HUES64 (cell line): Measurements from ENCODE around the gene MRS2.
"Not testable (repeated sequence)": the region's sequence is repeated elsewhere in the genome, so short reads cannot be mapped to it uniquely, and the experiment has no call there.

Experiments used
- H3K27ac ChIP-seq: 2 replicates; pipeline ENCODE4 v1.7.0; 2013; ENCODE audit warnings: low read depth, low read length, inconsistent platforms
- H3K27me3 ChIP-seq: 2 replicates; pipeline ENCODE4 v1.6.1; 2013; ENCODE audit warnings: mild to moderate bottlenecking, low read length; ENCODE audit not compliant: insufficient read depth
- H3K36me3 ChIP-seq: 2 replicates; pipeline ENCODE4 v1.6.1; 2013; ENCODE audit warnings: mild to moderate bottlenecking, low read length; ENCODE audit not compliant: insufficient read depth
- H3K4me1 ChIP-seq: 2 replicates; pipeline ENCODE4 v1.6.1; 2013; ENCODE audit warnings: mild to moderate bottlenecking, low read length, moderate library complexity; ENCODE audit not compliant: insufficient read depth
- H3K4me3 ChIP-seq: 2 replicates; pipeline ENCODE4 v1.5.1; 2013; ENCODE audit warnings: mild to moderate bottlenecking, low read length, moderate library complexity
- H3K9ac ChIP-seq: 2 replicates; pipeline ENCODE4 v1.6.1; 2013; ENCODE audit warnings: mild to moderate bottlenecking, low read depth, low read length
- H3K9me3 ChIP-seq: 2 replicates; pipeline ENCODE4 v1.6.1; 2013; ENCODE audit warnings: low read depth, low read length; ENCODE audit not compliant: insufficient read depth
- WGBS: fragments of 150-250, 120-280 bp; methylation state at CpG from one replicate; pipeline ENCODE4 v1.1.7; 2013; ENCODE audit warnings: missing lambda C conversion rate; 5-methylcytosine and 5-hydroxymethylcytosine counted together

Gene MRS2

GRCh38 chr6:24391756-24392405 is 10.9 kb upstream of the MRS2 start:
- H3K4me3 ChIP-seq = no peak overlapping the region
- H3K4me1 ChIP-seq = no peaks in the 10 kb centered on the region
- H3K9ac ChIP-seq = no peak overlapping the region
- H3K27me3 ChIP-seq = no peaks in the 10 kb centered on the region
- no CpG with 5 or more reads among the region's 2 CpGs for whole genome bisulfite sequencing
- peaks cover 11% of the 10 kb centered on the region for H3K9me3 ChIP-seq
- no peak overlapping the region for H3K27ac ChIP-seq
- H3K36me3 ChIP-seq = no peaks in the 10 kb centered on the region

GRCh38 chr6:24394061-24394779 is 8.5 kb upstream of the MRS2 start:
- Histone ChIP-seq H3K36me3 (no peaks in the 10 kb centered on the region), H3K9me3 (peaks cover 16% of the 10 kb centered on the region), H3K27ac (no peak overlapping the region), H3K4me3 (no peak overlapping the region), H3K9ac (no peak overlapping the region), H3K4me1 (peaks cover under 1% of the 10 kb centered on the region), H3K27me3 (no peaks in the 10 kb centered on the region)
- WGBS = 94% methylated on average over 2 of the region's 2 CpGs

- Histone ChIP-seq H3K27me3 (no peaks in the 10 kb centered on the region), H3K36me3 (no peaks in the 10 kb centered on the region), H3K9me3 (peaks cover 16% of the 10 kb centered on the region), H3K4me1 (peaks cover 7% of the 10 kb centered on the region), H3K9ac (no peak overlapping the region), H3K4me3 (no peak overlapping the region), H3K27ac (no peak overlapping the region)
- WGBS = 92% methylated on average over 4 of the region's 4 CpGs
These were observed 7.8 kb upstream of the MRS2 start for GRCh38 chr6:24394780-24395437.

GRCh38 chr6:24396824-24397223 is 5.9 kb upstream of the MRS2 start:
- H3K4me1 ChIP-seq = peaks cover 22% of the 10 kb centered on the region
- no peak overlapping the region for H3K9ac ChIP-seq
- H3K4me3 ChIP-seq = no peak overlapping the region
- 93% methylated on average over 1 of the region's 1 CpG for WGBS
- H3K36me3 ChIP-seq = no peaks in the 10 kb centered on the region
- no peaks in the 10 kb centered on the region for H3K27me3 ChIP-seq
- no peak overlapping the region for H3K27ac ChIP-seq
- H3K9me3 ChIP-seq = peaks cover 16% of the 10 kb centered on the region

- Histone ChIP-seq H3K9me3 (peaks cover 16% of the 10 kb centered on the region), H3K27ac (no peak overlapping the region), H3K4me1 (peaks cover 28% of the 10 kb centered on the region), H3K9ac (no peak overlapping the region), H3K36me3 (no peaks in the 10 kb centered on the region), H3K4me3 (no peak overlapping the region), H3K27me3 (no peaks in the 10 kb centered on the region)
- 85% methylated on average over 1 of the region's 1 CpG for WGBS
These were observed 5.1 kb upstream of the MRS2 start for GRCh38 chr6:24397631-24398030.

GRCh38 chr6:24400045-24401039 is 2.4 kb upstream of the MRS2 start:
- H3K27me3 ChIP-seq = not testable (repeated sequence)
- H3K9ac ChIP-seq = peak overlapping the region; percentile 76
- H3K9me3 ChIP-seq = peaks cover 16% of the 10 kb centered on the region
- H3K36me3 ChIP-seq = peaks cover 12% of the 10 kb centered on the region; the same call in 1 of the 2 replicates
- WGBS = 3% methylated on average over 17 of the region's 17 CpGs
- H3K27ac ChIP-seq = peak overlapping the region; percentile 95
- H3K4me1 ChIP-seq = peaks cover 28% of the 10 kb centered on the region
- H3K4me3 ChIP-seq = peak overlapping the region; percentile 34

GRCh38 chr6:24401458-24401857 is 1.3 kb upstream of the MRS2 start:
- no peaks in the 10 kb centered on the region for H3K27me3 ChIP-seq
- peaks cover 10% of the 10 kb centered on the region for H3K9me3 ChIP-seq
- H3K9ac ChIP-seq = peak overlapping the region; percentile 76
- peak overlapping the region; percentile 95 for H3K27ac ChIP-seq
- WGBS = 34% methylated on average over 4 of the region's 4 CpGs
- H3K4me1 ChIP-seq = peaks cover 34% of the 10 kb centered on the region
- H3K36me3 ChIP-seq = peaks cover 20% of the 10 kb centered on the region
- H3K4me3 ChIP-seq = peak overlapping the region; percentile 85; the same call in 1 of the 2 replicates

GRCh38 chr6:24403501-24403824 is 727 bp downstream of the MRS2 start:
- Histone ChIP-seq H3K4me1 (peaks cover 38% of the 10 kb centered on the region), H3K27ac (peak overlapping the region; percentile 83), H3K4me3 (peak overlapping the region; percentile 85), H3K9me3 (no peaks in the 10 kb centered on the region), H3K27me3 (no peaks in the 10 kb centered on the region), H3K36me3 (peaks cover 40% of the 10 kb centered on the region), H3K9ac (peak overlapping the region; percentile 90)
- WGBS = 4% methylated on average over 12 of the region's 12 CpGs

GRCh38 chr6:24405262-24405661 is 2.5 kb downstream of the MRS2 start:
- Histone ChIP-seq H3K36me3 (peaks cover 58% of the 10 kb centered on the region), H3K4me3 (peak overlapping the region; percentile 85), H3K9ac (no peak overlapping the region), H3K27me3 (no peaks in the 10 kb centered on the region), H3K9me3 (no peaks in the 10 kb centered on the region), H3K4me1 (peaks cover 28% of the 10 kb centered on the region), H3K27ac (peak overlapping the region; percentile 83; the same call in 1 of the 2 replicates)
- 56% methylated on average over 5 of the region's 5 CpGs for WGBS

- H3K36me3 ChIP-seq = peaks cover 94% of the 10 kb centered on the region
- no peak overlapping the region for H3K9ac ChIP-seq
- WGBS = 94% methylated on average over 2 of the region's 2 CpGs
- no peaks in the 10 kb centered on the region for H3K27me3 ChIP-seq
- no peak overlapping the region for H3K4me3 ChIP-seq
- no peaks in the 10 kb centered on the region for H3K9me3 ChIP-seq
- peaks cover 11% of the 10 kb centered on the region for H3K4me1 ChIP-seq
- no peak overlapping the region for H3K27ac ChIP-seq
These were observed 6.1 kb downstream of the MRS2 start for GRCh38 chr6:24408719-24409410.
